A673 (cell line): ENCODE results near the gene FHL5.

Source experiments
- EZH2 ChIP-seq: fragments of 200-600 bp; sonication (generic); IDR thresholded peaks from 2 replicates; pipeline ENCODE4 v1.6.1; 2017; ENCODE audit warnings: borderline replicate concordance, low read depth, mild to moderate bottlenecking, mixed read lengths, antibody characterized with exemption, low read length; ENCODE audit not compliant: poor library complexity, severe bottlenecking
- TF ChIP-seq, protein P1 (sequence below): fragments of 300-800, 200-600 bp; sonication (generic); conservative IDR thresholded peaks from 2 replicates; pipeline ENCODE4 v1.5.1; 2017; ENCODE audit warnings: low read depth, mild to moderate bottlenecking, antibody characterized with exemption, low read length, moderate library complexity, mixed read lengths

DNA sequence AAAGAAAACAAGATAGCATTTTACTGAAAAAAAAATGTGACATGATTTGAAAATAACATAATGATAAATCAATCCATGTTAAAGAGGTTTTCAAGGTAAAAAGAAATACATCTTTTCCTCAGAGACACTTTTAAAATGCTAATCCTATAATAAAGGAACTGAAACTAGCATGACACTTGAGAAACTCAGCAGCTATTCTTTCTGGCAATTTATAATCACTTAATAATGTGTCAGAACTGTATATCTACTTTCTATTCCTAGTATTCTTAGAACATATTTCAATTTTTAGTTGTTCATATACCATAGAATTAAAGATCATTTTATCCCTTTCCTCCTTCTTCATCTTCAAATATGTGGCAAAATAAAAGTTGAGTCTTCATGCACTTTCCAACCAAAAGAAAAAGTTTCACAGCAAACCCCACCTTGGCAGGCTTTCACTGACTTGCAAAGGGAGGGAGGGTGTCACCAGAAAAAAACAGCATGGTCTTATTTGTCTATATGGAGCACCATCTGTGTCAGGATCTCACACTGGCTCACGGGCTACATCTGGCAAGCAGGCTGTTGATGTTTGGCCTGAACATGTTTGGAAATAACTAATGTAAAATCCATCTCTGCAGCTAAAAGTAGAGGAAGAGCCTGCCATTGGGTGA lies 48.5 kb downstream of the FHL5 start:
- TF ChIP-seq, protein P1, sequence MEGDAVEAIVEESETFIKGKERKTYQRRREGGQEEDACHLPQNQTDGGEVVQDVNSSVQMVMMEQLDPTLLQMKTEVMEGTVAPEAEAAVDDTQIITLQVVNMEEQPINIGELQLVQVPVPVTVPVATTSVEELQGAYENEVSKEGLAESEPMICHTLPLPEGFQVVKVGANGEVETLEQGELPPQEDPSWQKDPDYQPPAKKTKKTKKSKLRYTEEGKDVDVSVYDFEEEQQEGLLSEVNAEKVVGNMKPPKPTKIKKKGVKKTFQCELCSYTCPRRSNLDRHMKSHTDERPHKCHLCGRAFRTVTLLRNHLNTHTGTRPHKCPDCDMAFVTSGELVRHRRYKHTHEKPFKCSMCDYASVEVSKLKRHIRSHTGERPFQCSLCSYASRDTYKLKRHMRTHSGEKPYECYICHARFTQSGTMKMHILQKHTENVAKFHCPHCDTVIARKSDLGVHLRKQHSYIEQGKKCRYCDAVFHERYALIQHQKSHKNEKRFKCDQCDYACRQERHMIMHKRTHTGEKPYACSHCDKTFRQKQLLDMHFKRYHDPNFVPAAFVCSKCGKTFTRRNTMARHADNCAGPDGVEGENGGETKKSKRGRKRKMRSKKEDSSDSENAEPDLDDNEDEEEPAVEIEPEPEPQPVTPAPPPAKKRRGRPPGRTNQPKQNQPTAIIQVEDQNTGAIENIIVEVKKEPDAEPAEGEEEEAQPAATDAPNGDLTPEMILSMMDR = no peak
- TF ChIP-seq EZH2 = no peak
